Lower leg skin (tissue), 3 donors: ENCODE data around the gene PPP6R3.

Experiments used
- POLR2A ChIP-seq, 2 donors: fragments of 450-650 bp; IDR thresholded peaks; one replicate each; pipeline ENCODE4 v1.6.1; 2016 to 2017; ENCODE audit warnings: antibody characterized with exemption in 2 of 2, mild to moderate bottlenecking in 1 of 2, moderate library complexity in 1 of 2
- TF ChIP-seq, protein P1 (sequence below), 3 donors: fragments of 450-650 bp; IDR thresholded peaks; one replicate each; pipeline ENCODE4 v1.5.1; 2016; ENCODE audit warnings: antibody characterized with exemption in 3 of 3, mild to moderate bottlenecking in 3 of 3, moderate library complexity in 2 of 3

DNA sequence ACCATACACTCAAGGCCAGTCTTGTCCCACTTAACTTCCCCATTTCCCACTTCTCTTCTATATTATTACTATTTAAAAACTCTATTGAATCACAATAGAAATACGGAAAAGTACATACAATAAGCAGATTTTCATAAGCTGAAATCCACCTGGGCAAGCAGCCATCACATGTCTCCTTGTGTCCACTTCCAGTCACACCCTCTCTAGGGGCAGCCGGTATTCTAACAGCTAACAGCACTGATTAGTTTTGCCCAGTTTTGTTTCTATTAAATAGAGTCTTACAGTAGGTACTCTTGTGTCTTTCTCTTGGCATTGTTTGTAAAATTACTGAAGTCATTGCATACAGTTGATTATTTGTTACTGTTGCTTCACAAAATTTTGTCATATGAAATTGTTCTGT, 37.8 kb downstream of the PPP6R3 start:
- no peak for TF ChIP-seq POLR2A (IDR thresholded peaks at IDR 0.05)
- TF ChIP-seq, protein P1, sequence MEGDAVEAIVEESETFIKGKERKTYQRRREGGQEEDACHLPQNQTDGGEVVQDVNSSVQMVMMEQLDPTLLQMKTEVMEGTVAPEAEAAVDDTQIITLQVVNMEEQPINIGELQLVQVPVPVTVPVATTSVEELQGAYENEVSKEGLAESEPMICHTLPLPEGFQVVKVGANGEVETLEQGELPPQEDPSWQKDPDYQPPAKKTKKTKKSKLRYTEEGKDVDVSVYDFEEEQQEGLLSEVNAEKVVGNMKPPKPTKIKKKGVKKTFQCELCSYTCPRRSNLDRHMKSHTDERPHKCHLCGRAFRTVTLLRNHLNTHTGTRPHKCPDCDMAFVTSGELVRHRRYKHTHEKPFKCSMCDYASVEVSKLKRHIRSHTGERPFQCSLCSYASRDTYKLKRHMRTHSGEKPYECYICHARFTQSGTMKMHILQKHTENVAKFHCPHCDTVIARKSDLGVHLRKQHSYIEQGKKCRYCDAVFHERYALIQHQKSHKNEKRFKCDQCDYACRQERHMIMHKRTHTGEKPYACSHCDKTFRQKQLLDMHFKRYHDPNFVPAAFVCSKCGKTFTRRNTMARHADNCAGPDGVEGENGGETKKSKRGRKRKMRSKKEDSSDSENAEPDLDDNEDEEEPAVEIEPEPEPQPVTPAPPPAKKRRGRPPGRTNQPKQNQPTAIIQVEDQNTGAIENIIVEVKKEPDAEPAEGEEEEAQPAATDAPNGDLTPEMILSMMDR (IDR thresholded peaks at IDR 0.05) = no peak
